GM12891 (cell line): Measurements from ENCODE around the gene CCDC34.

Source experiments
- DNase-seq: peaks from one replicate; pipeline ENCODE4 v3.0.0; 2011; ENCODE audit warnings: low spot score; ENCODE audit not compliant: insufficient read length
- FAIRE-seq: peaks from 2 replicates; lab custom pipeline; 2011; peaks lifted over from hg19 to GRCh38; lab: Jason Lieb, UNC
- PAX5 ChIP-seq: IDR thresholded peaks from 2 replicates; pipeline ENCODE4 v1.6.1; 2011; ENCODE audit warnings: low read length, moderate library complexity, mild to moderate bottlenecking; ENCODE audit not compliant: insufficient read depth, severe bottlenecking
- POLR2A ChIP-seq: IDR thresholded peaks from 2 replicates; pipeline ENCODE4 v1.6.1; 2011; ENCODE audit warnings: low read depth, low read length, control low read depth
- POLR2AphosphoS5 ChIP-seq: IDR thresholded peaks from 2 replicates; pipeline ENCODE4 v1.6.1; 2011; ENCODE audit warnings: low read depth, low read length, control low read depth
- POU2F2 ChIP-seq: IDR thresholded peaks from 2 replicates; pipeline ENCODE4 v1.6.1; 2011; ENCODE audit warnings: low read depth, mild to moderate bottlenecking, control low read depth, low read length, moderate library complexity
- SPI1 ChIP-seq: IDR thresholded peaks from 2 replicates; pipeline ENCODE4 v1.6.1; 2011; ENCODE audit warnings: low read depth, low read length, control low read depth
- TAF1 ChIP-seq: IDR thresholded peaks from 2 replicates; pipeline ENCODE4 v1.6.1; 2011; ENCODE audit warnings: low read depth, low read length, control low read depth

Gene CCDC34

DNA sequence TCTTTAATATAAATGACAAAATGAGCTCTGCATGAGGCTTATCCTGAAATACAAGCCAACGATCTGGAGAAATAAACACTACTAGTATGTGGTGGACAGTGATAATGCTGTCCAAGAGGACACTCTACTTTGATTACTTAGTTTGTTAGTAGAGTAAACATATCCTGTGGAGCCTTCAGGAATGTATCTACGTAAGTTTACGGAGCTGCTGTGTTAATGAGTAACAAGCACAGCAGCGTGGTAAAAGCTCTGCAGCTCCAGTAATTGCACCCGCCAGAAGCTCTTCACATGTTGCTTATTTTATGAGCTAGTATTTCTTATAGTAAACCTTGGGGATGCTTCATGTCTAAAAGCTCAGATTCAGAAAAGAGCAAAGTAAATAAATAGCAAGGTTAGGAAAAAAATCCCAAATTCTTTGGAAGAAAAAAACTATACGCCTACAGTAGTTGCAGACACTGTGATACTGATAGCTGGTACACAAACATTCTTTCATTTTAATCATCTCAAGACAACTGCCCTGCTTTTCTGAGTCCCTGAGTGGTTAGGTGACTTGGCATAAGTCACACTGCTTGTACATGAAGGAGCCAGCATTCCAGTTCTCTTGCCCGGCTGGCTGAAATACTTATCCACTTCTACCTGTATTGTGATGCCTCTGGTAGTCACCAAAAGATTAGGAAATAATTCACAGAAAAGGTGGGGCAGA, 32.7 kb upstream of the CCDC34 start:
- TF ChIP-seq POLR2AphosphoS5 (no peak), POLR2A (no peak), TAF1 (no peak), POU2F2 (no peak), PAX5 (no peak), SPI1 (no peak)
- DNase-seq (no peak), FAIRE-seq (no peak)

DNA sequence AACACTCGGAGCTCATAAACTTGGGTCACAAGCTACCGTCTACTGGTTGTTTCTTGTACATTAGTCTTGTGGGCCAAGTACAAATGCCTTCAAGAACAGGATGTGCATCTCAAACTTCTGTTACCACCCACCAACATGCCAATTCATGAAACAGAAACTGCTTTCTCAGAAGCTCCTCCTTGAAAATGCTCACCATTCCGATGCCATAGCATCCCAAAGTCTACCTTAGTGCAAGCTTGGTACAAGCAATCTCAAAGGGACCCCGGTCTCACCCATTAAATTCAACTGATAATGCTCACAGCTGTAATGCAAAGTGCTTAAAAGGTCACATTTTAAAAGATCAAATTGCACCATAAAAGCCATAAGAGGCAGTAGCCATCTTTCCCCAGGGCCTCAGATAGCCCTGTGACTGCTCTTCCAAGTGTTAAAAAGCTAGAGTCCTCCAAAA, 31.8 kb upstream of the CCDC34 start:
- TF ChIP-seq POLR2A (no peak), SPI1 (no peak), TAF1 (no peak), POU2F2 (no peak), PAX5 (no peak), POLR2AphosphoS5 (no peak)
- no peak for FAIRE-seq
- no peak for DNase-seq

DNA sequence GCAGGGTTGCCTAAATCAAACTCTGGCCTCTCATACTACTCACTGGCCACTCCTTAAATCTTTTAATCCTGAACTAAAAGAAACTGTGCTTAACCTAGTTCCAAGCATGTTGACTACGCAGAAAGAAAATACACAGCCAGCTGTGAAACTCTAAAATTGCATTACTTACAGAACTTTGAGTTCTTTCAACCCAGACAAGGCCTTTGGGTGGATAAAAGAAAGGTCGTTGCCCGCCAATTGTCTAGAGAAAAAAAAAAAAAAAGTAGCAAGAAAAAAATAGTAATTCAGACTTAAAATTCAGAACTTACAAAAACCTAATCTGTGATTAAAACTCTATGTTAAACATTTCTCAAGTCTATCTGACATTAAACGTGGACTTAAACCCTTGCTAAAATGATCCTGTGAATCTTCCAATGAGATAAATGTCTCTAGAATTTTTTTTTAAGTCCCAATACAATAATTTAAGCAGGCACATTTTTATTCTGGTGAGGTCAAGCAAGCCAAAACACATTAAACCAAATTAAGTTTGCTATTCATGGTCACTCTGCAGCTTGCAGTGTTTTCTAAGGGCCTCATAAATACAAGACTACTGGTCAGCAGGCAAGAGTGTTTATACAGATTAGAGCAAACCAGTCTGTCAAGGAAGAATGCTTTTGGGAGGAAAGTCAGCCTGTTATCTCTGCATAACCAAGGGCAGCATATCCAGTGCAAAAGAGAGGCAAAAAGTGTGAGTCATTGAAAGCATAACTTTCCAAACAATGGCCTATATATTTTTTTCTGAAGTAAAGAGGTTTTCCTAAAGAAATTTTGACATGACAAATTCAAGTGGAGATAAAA, 29.5 kb upstream of the CCDC34 start:
- no peak for FAIRE-seq
- DNase-seq: no peak
- TF ChIP-seq POU2F2: no peak
- no peak for TF ChIP-seq SPI1
- TF ChIP-seq PAX5: no peak
- no peak for TF ChIP-seq TAF1
- no peak for TF ChIP-seq POLR2AphosphoS5
- no peak for TF ChIP-seq POLR2A

DNA sequence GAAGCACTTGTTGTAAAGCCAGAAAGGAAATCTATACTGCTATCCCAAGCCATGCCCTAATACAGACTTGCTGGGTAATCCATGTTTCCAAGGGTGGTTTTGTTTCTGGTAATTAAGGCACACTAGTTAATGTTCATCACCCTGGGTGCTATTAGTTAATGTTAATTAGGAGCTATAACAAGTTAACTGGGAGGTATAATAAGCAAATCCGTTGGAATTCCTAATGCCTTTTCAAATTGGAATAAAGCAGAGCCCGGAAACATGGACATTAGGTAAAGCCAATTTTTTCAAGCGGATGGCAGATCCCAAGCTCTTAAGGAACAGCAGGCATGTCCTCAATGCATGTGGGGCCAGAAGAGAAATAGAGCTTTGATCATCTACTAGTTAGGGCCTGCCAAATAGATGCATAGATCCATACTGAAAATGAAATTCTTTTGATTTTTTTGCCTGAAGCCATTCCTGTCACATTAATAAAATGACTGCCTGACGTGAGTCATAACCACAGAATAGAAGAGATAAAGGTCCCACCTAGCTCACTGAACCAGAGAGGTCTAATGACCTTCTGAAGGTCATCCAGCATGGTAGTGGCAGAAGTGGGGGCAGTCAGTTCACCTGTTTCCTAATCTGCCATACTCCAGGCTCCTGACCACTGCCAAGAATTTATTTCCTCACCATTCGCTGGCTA, 28.5 kb upstream of the CCDC34 start:
- TF ChIP-seq POU2F2: no peak
- no peak for TF ChIP-seq PAX5
- TF ChIP-seq POLR2AphosphoS5: no peak
- TF ChIP-seq TAF1: no peak
- TF ChIP-seq POLR2A: no peak
- TF ChIP-seq SPI1: no peak

DNA sequence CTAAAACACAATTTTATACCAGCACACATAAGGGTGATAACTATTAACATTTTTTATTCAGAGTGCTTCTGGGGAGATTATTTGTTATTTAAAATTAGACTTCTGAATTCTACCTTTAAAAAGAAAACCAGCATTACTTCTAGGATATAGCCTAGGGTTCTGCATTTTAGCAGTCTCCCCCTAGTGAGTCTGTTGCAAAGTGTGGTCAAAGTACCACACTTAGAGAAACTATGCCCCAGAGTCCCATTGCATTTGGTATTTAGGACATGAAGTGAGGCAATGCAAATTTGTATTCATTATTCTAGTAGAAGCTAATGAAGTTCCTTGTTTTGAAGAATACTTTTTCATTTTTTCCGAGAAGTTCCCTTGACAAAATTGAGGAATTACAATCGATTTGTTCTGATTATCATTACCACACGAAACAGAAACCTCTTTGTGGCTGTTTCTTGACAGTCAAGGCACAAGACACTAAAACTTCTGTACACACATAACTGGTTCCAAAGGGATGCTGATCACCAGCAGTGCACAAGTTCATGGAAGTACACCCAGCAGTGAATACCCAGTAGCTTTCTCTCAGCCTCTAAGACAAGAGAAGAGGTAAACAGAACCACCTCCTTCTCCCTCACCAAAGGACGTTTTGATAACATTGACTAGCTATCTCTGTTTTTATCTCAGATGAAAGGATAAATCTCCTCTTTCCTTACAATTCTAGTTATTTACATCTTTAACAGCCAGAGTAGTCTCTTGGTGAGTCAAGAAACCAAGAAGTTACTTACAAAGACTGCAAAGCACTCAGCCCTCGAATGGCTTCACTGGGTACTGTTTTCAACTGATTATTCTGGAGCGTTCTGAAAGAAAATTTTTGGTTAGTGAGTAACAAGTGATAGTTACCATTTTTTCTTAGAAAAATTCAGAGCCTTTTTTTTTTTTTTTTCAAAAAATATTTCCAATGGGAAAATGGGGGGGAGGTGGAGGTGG, 27.6 kb upstream of the CCDC34 start:
- no peak for DNase-seq
- FAIRE-seq: no peak
- TF ChIP-seq TAF1 (no peak), POU2F2 (no peak), POLR2AphosphoS5 (no peak), SPI1 (no peak), POLR2A (no peak), PAX5 (no peak)

More for the DNA sequence above, 28.5 kb upstream of the CCDC34 start:
- DNase-seq (no peak), FAIRE-seq (no peak)

DNA sequence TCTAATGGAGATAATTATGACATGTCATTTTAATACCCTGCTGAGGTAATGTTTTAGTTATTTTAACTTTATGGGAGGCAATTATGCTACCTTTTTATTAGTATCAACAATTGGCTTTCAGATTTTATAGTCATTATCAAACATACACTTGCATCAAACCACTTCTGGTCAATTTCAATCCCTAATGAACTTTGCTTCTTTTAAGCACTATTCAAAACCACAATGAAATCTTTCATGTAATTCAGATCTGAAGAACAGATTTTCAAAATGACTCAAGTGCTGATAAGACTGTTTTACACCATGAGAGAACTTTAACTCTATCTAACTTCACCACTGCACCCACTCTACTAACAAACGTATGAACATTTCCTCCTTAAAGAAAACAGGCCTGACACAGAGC, 25.9 kb upstream of the CCDC34 start:
- DNase-seq (no peak), FAIRE-seq (no peak)
- TF ChIP-seq PAX5 (no peak), TAF1 (no peak), POLR2A (no peak), SPI1 (no peak), POLR2AphosphoS5 (no peak), POU2F2 (no peak)

DNA sequence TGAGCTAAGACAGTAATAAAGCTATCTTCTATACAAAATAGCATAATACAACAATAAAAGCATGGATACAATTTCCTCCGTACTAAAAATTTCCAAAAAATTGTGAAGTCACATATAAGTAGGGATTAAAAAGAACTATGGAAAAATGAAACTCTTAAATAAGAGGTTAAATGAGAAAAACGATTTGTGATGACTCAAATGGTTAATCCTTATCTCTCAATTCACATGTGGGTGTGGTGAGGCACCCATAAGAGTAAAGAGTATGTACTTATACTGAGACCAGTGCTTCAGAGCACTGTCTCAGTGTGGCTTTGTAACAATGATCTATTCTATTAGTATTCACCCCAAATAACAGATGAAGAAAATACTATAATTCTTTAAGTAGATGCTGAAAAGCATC, 25.0 kb upstream of the CCDC34 start:
- TF ChIP-seq TAF1 (no peak), SPI1 (no peak), POU2F2 (no peak), POLR2AphosphoS5 (no peak), POLR2A (no peak), PAX5 (no peak)
- DNase-seq (no peak), FAIRE-seq (no peak)

DNA sequence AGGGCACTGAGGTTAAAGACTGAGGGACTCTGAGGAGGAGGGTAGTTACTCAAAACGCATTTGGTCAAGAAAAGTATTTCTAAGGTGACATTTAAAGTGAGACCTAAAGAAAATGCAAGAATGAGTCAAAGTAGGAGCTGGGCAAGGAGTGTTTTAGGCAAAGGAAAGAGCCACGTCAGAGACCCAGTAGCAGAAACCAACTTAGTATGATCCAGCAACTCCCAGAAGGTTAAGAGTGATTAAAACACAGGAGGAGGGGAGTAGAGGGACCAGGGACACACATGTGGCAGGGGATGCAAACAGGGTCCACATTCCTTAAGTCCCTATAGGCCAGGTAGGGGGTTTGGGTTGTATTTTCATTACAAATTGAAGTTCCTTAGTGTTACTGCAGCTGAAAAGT, 24.3 kb upstream of the CCDC34 start:
- no peak for DNase-seq
- no peak for TF ChIP-seq TAF1
- TF ChIP-seq PAX5: no peak
- TF ChIP-seq SPI1: no peak
- FAIRE-seq: no peak

DNA sequence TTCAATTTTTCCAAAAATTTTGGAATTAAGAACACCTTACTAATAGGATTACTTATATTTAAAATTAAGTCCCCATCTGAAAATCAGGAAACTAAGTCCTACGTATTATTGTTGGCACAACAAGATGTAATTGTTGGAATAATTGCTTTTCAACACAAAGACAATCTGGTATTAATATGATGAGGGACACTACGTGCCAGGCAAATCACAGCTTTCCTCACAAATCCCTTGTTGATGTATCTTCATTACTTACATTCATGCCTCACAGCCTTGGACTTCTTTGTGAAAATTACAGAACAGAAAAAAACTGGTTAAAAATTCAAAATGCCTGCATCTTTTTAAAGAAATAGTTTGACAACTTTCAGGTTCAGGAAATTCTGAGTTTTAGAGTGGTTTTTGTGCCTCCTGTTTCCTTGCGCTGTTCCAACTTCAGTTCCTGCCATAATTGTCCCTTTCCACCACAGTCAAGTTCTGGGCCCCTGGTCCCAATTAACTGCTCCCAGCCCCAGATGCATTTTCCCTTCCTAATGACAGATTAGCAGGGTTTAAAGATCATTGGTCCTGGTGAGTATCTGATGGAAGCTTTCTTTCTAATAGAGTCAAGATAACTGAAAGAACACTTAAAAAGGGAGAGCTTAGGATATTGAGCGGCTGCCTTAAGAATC, 23.3 kb upstream of the CCDC34 start:
- FAIRE-seq (no peak), DNase-seq (no peak)
- TF ChIP-seq PAX5 (no peak), POLR2AphosphoS5 (no peak), TAF1 (no peak), SPI1 (no peak), POU2F2 (no peak), POLR2A (no peak)
